Calu3 (cell line): ENCODE measurements around the gene GRIFIN. TPM values are rescaled to one million over a fixed set of nuclear protein-coding genes. Genes with fewer than 3 reads are reported as not detected.

ENCODE experiments used
- BruUV-seq: library from RNA; stranded (reverse); fragments of 400-500 nt; replicated peaks from 2 replicates; lab custom pipeline; 2021; lab: Mats Ljungman, UMichigan
- CTCF ChIA-PET: fragments of 300-600 bp; sonication (Branson Sonifier 250); formaldehyde crosslinking; loops from one replicate; lab custom pipeline; 2022; ENCODE audit warnings: antibody characterized with exemption; lab: Charles Lee
- DNase-seq: peaks from one replicate; pipeline ENCODE4 v3.0.0; 2022
- H3K27ac Mint-ChIP-seq: one replicate; pipeline ENCODE4 v1.8.0; 2022; ENCODE audit warnings: mixed read lengths; ENCODE audit not compliant: unreplicated experiment
- H3K27me3 Mint-ChIP-seq: one replicate; pipeline ENCODE4 v1.8.0; 2022; ENCODE audit warnings: mixed read lengths; ENCODE audit not compliant: unreplicated experiment
- H3K36me3 Mint-ChIP-seq: one replicate; pipeline ENCODE4 v1.8.0; 2022; ENCODE audit warnings: mild to moderate bottlenecking, moderate library complexity, mixed read lengths; ENCODE audit not compliant: insufficient read depth, unreplicated experiment
- H3K4me1 Mint-ChIP-seq: one replicate; pipeline ENCODE4 v1.8.0; 2022; ENCODE audit warnings: mild to moderate bottlenecking, low read depth, mixed read lengths; ENCODE audit not compliant: unreplicated experiment
- H3K4me3 Mint-ChIP-seq: one replicate; pipeline ENCODE4 v1.8.0; 2022; ENCODE audit warnings: mild to moderate bottlenecking, low read depth, moderate library complexity, mixed read lengths; ENCODE audit not compliant: unreplicated experiment
- H3K9me3 Mint-ChIP-seq: one replicate; pipeline ENCODE4 v1.8.0; 2022; ENCODE audit warnings: low read depth, mixed read lengths; ENCODE audit not compliant: unreplicated experiment
- CTCF ChIP-seq: fragments of 200-600 bp; IDR thresholded peaks from one replicate; pipeline ENCODE4 v1.8.0; 2022; ENCODE audit warnings: antibody characterized with exemption; ENCODE audit not compliant: unreplicated experiment
- intact Hi-C: fragments of 100-400 bp; cut with micrococcal nuclease; formaldehyde crosslinking; loops from one replicate; pipeline ENCODE4 v1.10.0; 2022; ENCODE audit not compliant: unreplicated experiment
- total RNA-seq: library from RNA; stranded (reverse); gene quantifications from 2 replicates; pipeline ENCODE4 v1.2.3, GENCODE V29; 2022

GRIFIN gene
- total RNA-seq, 1 experiment from 2014 or later = not detected

- no peak for DNase-seq
- Mint-ChIP-seq H3K9me3 (no peaks in the 10 kb centered on the region), H3K4me3 (no peak overlapping the region), H3K27me3 (no peaks in the 10 kb centered on the region), H3K36me3 (peaks cover 6% of the 10 kb centered on the region), H3K27ac (no peak overlapping the region), H3K4me1 (peaks cover 44% of the 10 kb centered on the region)
- TF ChIP-seq CTCF = no peak
- intact Hi-C loops = no loop called here
- no TSS peak for BruUV-seq
- CTCF ChIA-PET = interaction anchor here (0.9 to 1.5 kb wide), 3 partner anchors 9 to 317 kb away, joined by 3 read pairs; no protein-coding TSS in a partner anchor
Observed at GRCh38 chr7:2511769-2512168, 35.6 kb upstream of the GRIFIN start.

GRCh38 chr7:2510909-2511768 is 34.9 kb upstream of the GRIFIN start:
- CTCF ChIA-PET = interaction anchor here (0.6 to 1.5 kb wide), 4 partner anchors 9 to 317 kb away, joined by 3 read pairs; no protein-coding TSS in a partner anchor
- H3K9me3 Mint-ChIP-seq = no peaks in the 10 kb centered on the region
- H3K4me3 Mint-ChIP-seq = no peak overlapping the region
- DNase-seq = peak; percentile 64
- H3K27ac Mint-ChIP-seq = no peak overlapping the region
- peaks cover 39% of the 10 kb centered on the region for H3K4me1 Mint-ChIP-seq
- TF ChIP-seq CTCF = no peak
- BruUV-seq = no TSS peak
- H3K36me3 Mint-ChIP-seq = peaks cover 6% of the 10 kb centered on the region
- intact Hi-C loops = no loop called here
- H3K27me3 Mint-ChIP-seq = no peaks in the 10 kb centered on the region

GRCh38 chr7:2510130-2510776 is 34.1 kb upstream of the GRIFIN start:
- Mint-ChIP-seq H3K4me1 (peaks cover 37% of the 10 kb centered on the region), H3K4me3 (no peak overlapping the region), H3K9me3 (no peaks in the 10 kb centered on the region), H3K36me3 (peaks cover 6% of the 10 kb centered on the region), H3K27me3 (no peaks in the 10 kb centered on the region), H3K27ac (no peak overlapping the region)
- no TSS peak for BruUV-seq
- DNase-seq = no peak
- no peak for TF ChIP-seq CTCF
- intact Hi-C loops = no loop called here
- CTCF ChIA-PET = no interaction called here

- no peak for TF ChIP-seq CTCF
- CTCF ChIA-PET = interaction anchor here (1.2 to 1.3 kb wide), 2 partner anchors 10 to 11 kb away, joined by 4 read pairs; no protein-coding TSS in a partner anchor
- intact Hi-C loops = no loop called here
- no peaks in the 10 kb centered on the region for H3K27me3 Mint-ChIP-seq
- DNase-seq = no peak
- no TSS peak for BruUV-seq
- no peak overlapping the region for H3K4me3 Mint-ChIP-seq
- no peaks in the 10 kb centered on the region for H3K9me3 Mint-ChIP-seq
- H3K4me1 Mint-ChIP-seq = peaks cover 37% of the 10 kb centered on the region
- no peak overlapping the region for H3K27ac Mint-ChIP-seq
- H3K36me3 Mint-ChIP-seq = peaks cover 6% of the 10 kb centered on the region
Observed at GRCh38 chr7:2509298-2509906, 33.2 kb upstream of the GRIFIN start.
